Measurements from ENCODE around the gene SYNDIG1. TPM values are rescaled to one million over a fixed set of nuclear protein-coding genes. Genes with fewer than 3 reads are reported as not detected.

The SYNDIG1 gene
- total RNA-seq, 6 experiments from 2014 or later: not detected

GRCh38 chr20:24487648-24488047, 18.2 kb downstream of the SYNDIG1 start:
- ATAC-seq: no peak

GRCh38 chr20:24488064-24488799, 18.8 kb downstream of the SYNDIG1 start:
- no peaks in the 10 kb centered on the region for H3K27me3 ChIP-seq
- H3K4me3 ChIP-seq: no peak overlapping the region
- intact Hi-C loops (cut with DNase I): no loop called here
- H3K4me1 ChIP-seq: no peaks in the 10 kb centered on the region
- no peak overlapping the region for H3K27ac ChIP-seq
- no peak for ATAC-seq
- H3K36me3 ChIP-seq: no peaks in the 10 kb centered on the region
- TF ChIP-seq CTCF (IDR thresholded peaks at IDR 0.05) (no peak), POLR2A (IDR thresholded peaks at IDR 0.05) (no peak)
- no peak for DNase-seq
- 39% methylated on average over 4 of the region's 11 CpGs for WGBS (ENCODE audit: insufficient coverage, low coverage, low lambda C conversion rate, missing lambda C conversion rate)
- H3K9me3 ChIP-seq: no peaks in the 10 kb centered on the region

More at GRCh38 chr20:24487648-24488047, 18.2 kb downstream of the SYNDIG1 start:
- Histone ChIP-seq H3K27me3 (no peaks in the 10 kb centered on the region), H3K4me1 (no peaks in the 10 kb centered on the region), H3K27ac (no peak overlapping the region), H3K4me3 (no peak overlapping the region), H3K36me3 (no peaks in the 10 kb centered on the region), H3K9me3 (no peaks in the 10 kb centered on the region)
- no peak for TF ChIP-seq CTCF (IDR thresholded peaks at IDR 0.05)
- TF ChIP-seq POLR2A (IDR thresholded peaks at IDR 0.05): no peak
- 81% methylated on average over 6 of the region's 7 CpGs for WGBS (ENCODE audit: insufficient coverage, low coverage, low lambda C conversion rate, missing lambda C conversion rate)
- intact Hi-C loops (cut with DNase I): no loop called here
- DNase-seq: no peak

GRCh38 chr20:24488800-24489175, 19.4 kb downstream of the SYNDIG1 start:
- H3K36me3 ChIP-seq: no peaks in the 10 kb centered on the region
- H3K4me1 ChIP-seq: no peaks in the 10 kb centered on the region
- no peak for DNase-seq
- ATAC-seq: no peak
- H3K9me3 ChIP-seq: no peaks in the 10 kb centered on the region
- no peak overlapping the region for H3K4me3 ChIP-seq
- no peak overlapping the region for H3K27ac ChIP-seq
- no peak for TF ChIP-seq POLR2A (IDR thresholded peaks at IDR 0.05)
- TF ChIP-seq CTCF (IDR thresholded peaks at IDR 0.05): no peak
- WGBS (ENCODE audit: insufficient coverage, low coverage, low lambda C conversion rate, missing lambda C conversion rate): no CpG with 5 or more reads among the region's 6 CpGs
- intact Hi-C loops (cut with DNase I): no loop called here
- no peaks in the 10 kb centered on the region for H3K27me3 ChIP-seq

- Histone ChIP-seq H3K27ac (no peak overlapping the region), H3K4me1 (no peaks in the 10 kb centered on the region), H3K4me3 (no peak overlapping the region), H3K27me3 (no peaks in the 10 kb centered on the region), H3K36me3 (no peaks in the 10 kb centered on the region), H3K9me3 (no peaks in the 10 kb centered on the region)
- WGBS (ENCODE audit: insufficient coverage, low coverage, low lambda C conversion rate, missing lambda C conversion rate): 85% methylated on average over 3 of the region's 5 CpGs
- TF ChIP-seq CTCF (IDR thresholded peaks at IDR 0.05) (no peak), POLR2A (IDR thresholded peaks at IDR 0.05) (no peak)
- no peak for ATAC-seq
- no peak for DNase-seq
- intact Hi-C loops (cut with DNase I): no loop called here
These were observed 19.8 kb downstream of the SYNDIG1 start for GRCh38 chr20:24489193-24489592.
